GM19351 (cell line): ENCODE results near the gene EFNA4.

Experiments
- ATAC-seq: cut with Tn5 transposase; IDR thresholded peaks from one replicate; pipeline ENCODE4 v1.9.1; 2021; ENCODE audit warnings: mild to moderate bottlenecking, moderate library complexity; ENCODE audit not compliant: unreplicated experiment

The EFNA4 gene

DNA sequence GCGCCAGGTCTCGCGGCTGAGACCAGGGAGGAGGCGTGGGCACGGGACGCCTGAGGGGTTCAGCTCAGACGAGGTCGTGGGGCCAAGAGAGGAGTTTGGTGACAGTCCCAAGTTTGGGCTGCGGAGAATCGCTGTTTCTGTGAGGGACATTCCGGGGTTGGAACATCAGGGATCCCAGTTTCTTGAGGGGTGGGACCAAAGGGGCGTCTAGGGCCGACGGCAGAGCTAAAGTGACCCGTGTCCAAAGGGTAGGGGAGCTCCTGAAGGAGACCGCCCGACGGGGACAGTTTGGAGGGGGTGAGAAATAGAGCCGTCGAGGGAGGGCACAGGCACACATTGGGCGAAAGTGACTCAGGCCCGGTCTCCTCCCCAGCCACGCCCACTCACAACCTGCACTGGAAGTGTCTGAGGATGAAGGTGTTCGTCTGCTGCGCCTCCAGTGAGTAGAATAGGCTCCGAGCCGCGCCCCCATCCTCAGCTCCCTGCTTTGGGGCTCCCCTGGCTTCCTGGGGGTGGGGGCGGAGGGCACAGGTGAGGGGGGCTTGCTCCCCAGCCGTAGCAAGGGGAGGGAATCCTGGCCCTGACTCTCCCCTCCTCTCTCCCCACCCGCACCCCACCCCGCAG is 22.1 kb downstream of the EFNA4 start:
- no peak for ATAC-seq

- no peak for ATAC-seq
Measured at GRCh38 chr1:155086128-155086741, 22.7 kb downstream of the EFNA4 start.

DNA sequence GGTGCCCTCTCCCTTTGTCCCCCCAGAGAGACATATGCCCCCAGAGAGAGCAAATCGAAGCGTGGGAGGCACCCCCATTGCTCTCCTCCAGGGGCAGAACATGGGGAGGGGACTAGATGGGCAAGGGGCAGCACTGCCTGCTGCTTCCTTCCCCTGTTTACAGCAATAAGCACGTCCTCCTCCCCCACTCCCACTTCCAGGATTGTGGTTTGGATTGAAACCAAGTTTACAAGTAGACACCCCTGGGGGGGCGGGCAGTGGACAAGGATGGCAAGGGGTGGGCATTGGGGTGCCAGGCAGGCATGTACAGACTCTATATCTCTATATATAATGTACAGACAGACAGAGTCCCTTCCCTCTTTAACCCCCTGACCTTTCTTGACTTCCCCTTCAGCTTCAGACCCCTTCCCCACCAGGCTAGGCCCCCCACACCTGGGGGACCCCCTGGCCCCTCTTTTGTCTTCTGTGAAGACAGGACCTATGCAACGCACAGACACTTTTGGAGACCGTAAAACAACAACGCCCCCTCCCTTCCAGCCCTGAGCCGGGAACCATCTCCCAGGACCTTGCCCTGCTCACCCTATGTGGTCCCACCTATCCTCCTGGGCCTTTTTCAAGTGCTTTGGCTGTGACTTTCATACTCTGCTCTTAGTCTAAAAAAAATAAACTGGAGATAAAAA is 23.5 kb downstream of the EFNA4 start:
- no peak for ATAC-seq

DNA sequence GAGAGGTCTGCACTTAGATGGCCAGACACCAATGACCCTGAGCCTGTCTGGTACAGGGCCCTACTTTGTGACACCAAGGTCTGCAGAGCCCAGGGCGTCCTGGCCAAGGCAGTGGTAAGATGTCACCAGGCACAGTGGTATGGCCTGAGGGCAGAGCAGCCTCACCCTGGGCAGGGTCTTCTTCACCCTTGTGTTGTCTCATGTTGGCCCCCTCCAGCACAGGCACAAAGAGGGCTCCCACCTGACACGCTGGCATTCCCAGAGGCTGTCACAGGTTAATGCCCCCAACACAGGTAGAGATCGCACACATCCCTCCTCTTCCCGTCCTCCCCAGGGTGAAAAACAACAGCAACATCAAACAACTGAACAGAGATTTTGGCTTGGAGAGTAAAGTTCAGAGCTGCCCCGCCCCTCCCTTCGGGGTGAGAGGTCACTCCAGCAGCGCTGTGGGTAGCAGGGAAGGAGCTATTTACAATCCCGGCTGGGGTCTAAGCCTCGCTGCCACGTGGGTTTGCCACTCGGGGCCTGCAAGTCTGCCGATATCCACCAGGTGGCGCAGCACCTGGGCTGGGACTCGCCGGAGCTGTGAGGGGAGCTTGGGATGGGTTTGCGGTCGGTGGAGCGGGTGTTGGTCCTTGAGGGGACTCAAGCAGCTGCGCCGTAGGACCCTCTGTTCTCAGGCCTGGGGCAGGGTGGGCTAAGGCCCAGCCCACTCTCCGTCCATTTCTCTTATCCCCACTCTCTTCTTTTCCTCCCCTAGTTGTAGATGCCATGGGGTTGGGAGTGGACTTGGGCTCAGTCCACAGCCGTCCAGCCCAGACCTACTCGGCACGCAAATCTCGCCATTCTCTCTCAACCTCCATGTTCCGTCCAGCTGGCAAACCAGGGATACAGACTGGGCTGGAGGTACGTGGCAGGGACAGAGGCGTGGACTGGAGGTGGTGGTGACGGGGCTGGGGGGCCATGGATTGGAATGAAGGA is 27.8 kb downstream of the EFNA4 start:
- no peak for ATAC-seq

DNA sequence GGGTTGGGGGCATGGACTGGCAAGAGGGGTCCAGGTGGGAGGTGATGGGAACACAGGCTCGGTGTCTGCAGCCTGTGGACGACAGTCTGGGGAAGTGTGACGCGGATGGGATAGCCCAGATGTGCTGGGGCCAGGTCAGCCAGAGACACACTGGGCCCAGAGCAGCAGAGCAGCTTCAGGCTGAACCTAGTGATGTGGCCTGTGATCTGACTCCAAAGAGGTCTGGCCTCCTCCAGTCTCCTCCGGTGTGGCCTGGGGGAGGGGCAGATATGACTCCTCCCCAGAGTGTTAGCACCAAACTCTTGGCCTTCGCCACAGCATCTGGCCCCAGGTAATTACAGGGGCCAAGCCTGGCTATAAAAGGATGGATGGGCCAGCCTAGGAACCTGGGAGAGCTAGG is 28.6 kb downstream of the EFNA4 start:
- ATAC-seq, result no peak

GRCh38 chr1:155092641-155093040 is 29.1 kb downstream of the EFNA4 start:
- no peak for ATAC-seq

DNA sequence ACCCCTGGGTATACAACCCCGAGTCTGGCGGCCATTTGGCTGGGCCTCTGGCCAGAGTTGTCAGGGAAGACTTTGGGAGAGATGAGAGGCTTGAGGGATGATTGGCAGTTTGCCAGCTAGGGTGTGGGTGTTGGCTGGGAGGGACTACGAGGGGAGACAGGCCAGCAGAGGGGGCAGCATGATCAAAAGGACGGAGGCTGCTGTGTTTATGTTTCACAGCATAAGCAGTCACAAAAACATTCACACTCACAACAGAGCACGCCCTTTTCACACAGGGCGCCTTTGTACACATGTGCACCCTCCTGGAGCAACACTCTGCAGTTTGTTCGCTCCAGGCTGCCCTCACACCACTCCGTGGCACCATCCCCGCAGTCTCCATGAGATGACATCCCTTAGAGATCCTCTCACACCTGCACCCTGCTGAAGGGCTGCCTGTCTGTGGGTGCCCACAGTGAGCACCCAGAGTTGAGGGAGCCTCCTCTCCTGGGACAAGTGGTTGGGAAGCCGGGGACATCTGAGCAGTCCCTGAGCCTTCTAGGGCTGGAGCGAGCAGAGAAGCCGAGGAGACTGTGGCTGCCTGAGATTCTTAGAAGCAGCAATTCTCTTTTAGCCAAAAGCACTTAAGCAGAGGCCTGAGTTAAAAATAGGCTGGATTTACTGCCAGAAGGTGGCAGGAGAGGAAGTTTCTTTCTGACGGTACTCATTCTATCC is 30.5 kb downstream of the EFNA4 start:
- no peak for ATAC-seq

DNA sequence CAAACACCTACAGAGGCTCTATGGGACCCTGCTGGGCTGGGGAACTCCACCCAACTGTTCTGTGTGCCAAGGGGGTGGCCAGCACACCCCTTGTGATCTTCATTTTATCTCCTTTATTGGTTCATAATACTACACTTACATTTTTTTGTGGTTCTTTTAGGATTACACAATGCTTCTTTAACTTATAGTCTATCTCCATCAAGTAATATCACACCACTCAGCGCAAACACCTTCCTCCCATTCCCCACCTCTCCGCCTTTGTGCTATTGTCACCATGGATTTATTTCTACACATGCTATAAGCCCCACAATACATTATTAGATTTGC is 31.0 kb downstream of the EFNA4 start:
- no peak for ATAC-seq

- ATAC-seq, result no peak
Measured at GRCh38 chr1:155099331-155099730, 35.8 kb downstream of the EFNA4 start.

DNA sequence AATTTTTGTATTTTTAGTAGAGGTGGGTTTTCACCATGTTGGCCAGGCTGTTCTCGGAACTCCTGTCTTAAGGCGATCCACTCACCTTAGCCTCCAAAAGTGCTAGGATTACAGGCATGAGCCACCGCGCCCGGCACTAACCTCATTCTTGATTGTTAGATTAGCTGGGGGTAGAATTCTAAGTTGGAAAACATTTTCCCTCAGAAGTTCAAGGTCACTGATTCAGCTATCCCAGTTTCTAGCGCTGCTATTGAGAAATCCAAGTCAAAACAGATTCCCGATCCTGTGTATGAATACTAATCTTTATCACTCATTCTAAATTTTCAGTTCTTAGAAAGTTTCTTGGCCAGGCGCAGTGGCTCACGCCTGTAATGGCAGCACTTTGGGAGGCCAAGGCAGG is 39.8 kb downstream of the EFNA4 start:
- no peak for ATAC-seq

GRCh38 chr1:155104605-155105534 is 41.3 kb downstream of the EFNA4 start:
- no peak for ATAC-seq

- ATAC-seq, result no peak
Measured at GRCh38 chr1:155105604-155106011, 42.1 kb downstream of the EFNA4 start.

- no peak for ATAC-seq
Measured at GRCh38 chr1:155106862-155107261, 43.3 kb downstream of the EFNA4 start.

- no peak for ATAC-seq
Measured at GRCh38 chr1:155107309-155108264, 44.0 kb downstream of the EFNA4 start.

GRCh38 chr1:155108296-155108695 is 44.8 kb downstream of the EFNA4 start:
- ATAC-seq, result no peak

DNA sequence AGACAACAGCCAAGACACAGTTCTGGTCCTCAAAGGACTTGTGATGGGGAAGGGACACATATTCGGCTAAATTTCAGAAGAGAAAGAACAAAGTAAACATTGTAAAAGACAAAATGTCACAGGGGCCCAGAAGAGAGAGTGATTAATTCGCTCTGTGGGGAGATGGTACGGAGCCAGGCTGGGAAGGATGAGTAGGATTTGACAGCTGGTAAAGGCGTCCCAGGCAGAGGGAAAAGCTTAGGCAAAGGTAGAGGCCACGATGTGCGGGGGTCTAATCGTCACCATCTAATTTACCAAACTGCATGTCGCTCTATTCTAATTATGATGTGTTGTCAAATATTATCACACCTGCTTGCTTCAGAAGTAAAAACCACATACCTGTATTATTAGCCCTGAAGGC is 46.8 kb downstream of the EFNA4 start:
- ATAC-seq, result no peak

DNA sequence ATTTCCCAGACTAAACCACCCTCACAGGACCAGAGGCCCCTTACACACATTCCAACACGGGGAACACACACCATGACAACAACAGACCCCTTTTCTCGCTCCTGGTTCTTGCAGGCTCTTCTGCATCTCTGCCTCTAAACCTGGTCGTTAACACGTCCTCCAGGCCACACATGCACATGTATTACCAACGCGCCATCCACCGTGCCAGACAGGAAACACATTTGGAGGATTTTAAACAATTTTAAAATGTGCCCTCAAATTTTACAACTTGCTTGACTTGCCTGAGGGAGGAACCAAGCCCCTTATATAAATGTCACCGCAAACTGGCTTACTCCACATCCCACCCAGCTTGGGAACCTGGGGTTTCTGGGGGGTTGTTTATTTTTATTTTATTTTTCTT is 47.3 kb downstream of the EFNA4 start:
- ATAC-seq, result no peak

GRCh38 chr1:155113450-155113980 is 50.0 kb downstream of the EFNA4 start:
- no peak for ATAC-seq
